HCT116 (cell line): ENCODE data around the gene ZFP57. TPM values are rescaled to one million over a fixed set of nuclear protein-coding genes. Genes with fewer than 3 reads are reported as not detected.

Source experiments
- ATAC-seq: fragments of 200-7000 bp; cut with Tn5 transposase; 2 replicates; pipeline ENCODE4 v1.9.1; 2020; ENCODE audit warnings: mild to moderate bottlenecking, moderate library complexity
- BruUV-seq: library from RNA; stranded (reverse); fragments of 400-500 nt; replicated peaks from 2 replicates; lab custom pipeline; 2021; lab: Mats Ljungman, UMichigan
- CTCF ChIA-PET: fragments of 300-600 bp; sonication (Branson Sonifier 250); formaldehyde crosslinking; loops from one replicate; lab custom pipeline; 2021; ENCODE audit warnings: antibody characterized with exemption; lab: Charles Lee
- POLR2A ChIA-PET: fragments of 300-600, 350-600 bp; sonication (Branson Sonifier 250); formaldehyde crosslinking; loops from one replicate; lab custom pipeline; 2021; ENCODE audit warnings: antibody characterized with exemption; lab: Charles Lee
- RAD21 ChIA-PET, 2 experiments: fragments of 300-600 bp; sonication (Branson Sonifier 250); formaldehyde crosslinking; loops; one replicate each; lab custom pipeline; 2023; ENCODE audit warnings: low total read pairs in 2 of 2; ENCODE audit not compliant: uncharacterized antibody in 2 of 2, unreplicated experiment in 2 of 2, low non-redundant PET in 1 of 2; lab: Charles Lee
- DNase-seq: peaks from one replicate; pipeline ENCODE4 v3.0.0-alpha.2; 2010; ENCODE audit warnings: low read depth, low spot score
- H2AFZ ChIP-seq: fragments of 200-600 bp; shearing (Covaris generic), sonication (generic); 2 replicates; pipeline ENCODE4 v1.6.1; 2017; ENCODE audit warnings: low read depth, mixed run types, mixed read lengths, antibody characterized with exemption, low read length; ENCODE audit not compliant: poor library complexity, severe bottlenecking
- H3K27ac ChIP-seq: 2 replicates; pipeline ENCODE4 v1.5.1; 2012; ENCODE audit warnings: low read depth, low read length
- H3K27me3 ChIP-seq: fragments of 200-600 bp; sonication (generic); 2 replicates; pipeline ENCODE4 v1.6.1; 2016; ENCODE audit warnings: mixed run types, low read length, mixed read lengths; ENCODE audit not compliant: insufficient read depth
- H3K36me3 ChIP-seq, 2 experiments: fragments of 200-500 bp in 1 of 2; fragments of 200-600 bp in 1 of 2; sonication (Bioruptor generic) in 1 of 2; sonication (generic) in 1 of 2; 2 replicates each; pipeline versions ENCODE4 v1.5.1 to v1.6.1; 2014 to 2016; ENCODE audit warnings: low read length in 2 of 2, inconsistent platforms in 1 of 2, mixed read lengths in 1 of 2, mixed run types in 1 of 2; ENCODE audit not compliant: insufficient read depth in 2 of 2, control insufficient read depth in 1 of 2
- H3K4me1 ChIP-seq, 2 experiments: fragments of 200-600 bp in 1 of 2; sonication (generic) in 1 of 2; 2 replicates each; pipeline versions ENCODE4 v1.5.1 to v1.6.1; 2012 to 2017; ENCODE audit warnings: low read length in 2 of 2, inconsistent platforms in 1 of 2, mild to moderate bottlenecking in 1 of 2, mixed read lengths in 1 of 2, mixed run types in 1 of 2, moderate library complexity in 1 of 2; ENCODE audit not compliant: insufficient read depth in 2 of 2, control insufficient read depth in 1 of 2
- H3K4me2 ChIP-seq: fragments of 200-600 bp; sonication (generic); 2 replicates; pipeline ENCODE4 v1.6.1; 2017; ENCODE audit warnings: mixed run types, low read length, mixed read lengths
- H3K4me3 ChIP-seq, 2 experiments: fragments of 200-600 bp in 1 of 2; sonication (generic) in 1 of 2; replicated peaks in 1 of 2; 2 replicates each; pipeline ENCODE4 v1.5.1; 2011 to 2016; ENCODE audit warnings: low read length in 2 of 2, control low read depth in 1 of 2, low read depth in 1 of 2, mild to moderate bottlenecking in 1 of 2, mixed read lengths in 1 of 2, mixed run types in 1 of 2
- H3K79me2 ChIP-seq: fragments of 200-600 bp; sonication (generic); 2 replicates; pipeline ENCODE4 v1.6.1; 2017; ENCODE audit warnings: mild to moderate bottlenecking, mixed run types, low read length, moderate library complexity, mixed read lengths; ENCODE audit not compliant: insufficient read depth
- H3K9ac ChIP-seq: fragments of 200-600 bp; sonication (generic); 2 replicates; pipeline ENCODE4 v1.6.1; 2016; ENCODE audit warnings: low read length, mixed read lengths
- H3K9me2 ChIP-seq: fragments of 200-600 bp; sonication (generic), shearing (Covaris generic); 2 replicates; pipeline ENCODE4 v1.6.1; 2017; ENCODE audit warnings: mixed run types, mild to moderate bottlenecking, moderate library complexity; ENCODE audit not compliant: insufficient read depth
- H3K9me3 ChIP-seq, 2 experiments: fragments of 200-500 bp in 1 of 2; fragments of 200-600 bp in 1 of 2; sonication (Bioruptor generic) in 1 of 2; sonication (generic) in 1 of 2; 2 replicates each; pipeline ENCODE4 v1.6.1; 2014 to 2017; ENCODE audit warnings: low read length in 2 of 2, mixed read lengths in 2 of 2, inconsistent platforms in 1 of 2, low read depth in 1 of 2, mild to moderate bottlenecking in 1 of 2, mixed run types in 1 of 2, moderate library complexity in 1 of 2; ENCODE audit not compliant: control insufficient read depth in 1 of 2, insufficient read depth in 1 of 2
- H4K20me1 ChIP-seq: fragments of 200-600 bp; sonication (generic), shearing (Covaris generic); 2 replicates; pipeline ENCODE4 v1.6.1; 2017; ENCODE audit warnings: mixed run types, mild to moderate bottlenecking, moderate library complexity; ENCODE audit not compliant: insufficient read depth
- CEBPB ChIP-seq: IDR thresholded peaks from 2 replicates; pipeline ENCODE4 v1.6.1; 2012; ENCODE audit warnings: low read depth
- EGR1 ChIP-seq: IDR thresholded peaks from 2 replicates; pipeline ENCODE4 v1.6.1; 2012; ENCODE audit warnings: low read depth
- EZH2 ChIP-seq: fragments of 200-600 bp; sonication (generic); IDR thresholded peaks from 2 replicates; pipeline ENCODE4 v1.6.1; 2017; ENCODE audit warnings: antibody characterized with exemption, mixed run types
- JUND ChIP-seq: IDR thresholded peaks from 2 replicates; pipeline ENCODE4 v1.6.1; 2012
- SIN3A ChIP-seq: IDR thresholded peaks from 2 replicates; pipeline ENCODE4 v1.6.1; 2012; ENCODE audit warnings: low read depth
- SP1 ChIP-seq: IDR thresholded peaks from 2 replicates; pipeline ENCODE4 v1.6.1; 2012; ENCODE audit warnings: low read depth
- TCF7L2 ChIP-seq: IDR thresholded peaks from 2 replicates; pipeline ENCODE4 v1.7.0; 2011; ENCODE audit warnings: borderline replicate concordance, inconsistent platforms; ENCODE audit not compliant: insufficient read depth, insufficient read length; ENCODE audit errors: extremely low read depth
- ZFX ChIP-seq: fragments of 450-650 bp; IDR thresholded peaks from 2 replicates; pipeline ENCODE4 v1.6.1; 2017
- ZNF274 ChIP-seq: fragments of 200-500 bp; sonication (Bioruptor generic); IDR thresholded peaks from 2 replicates; pipeline ENCODE4 v1.6.1; 2014; ENCODE audit warnings: mild to moderate bottlenecking, low read depth, low read length, inconsistent platforms
- intact Hi-C: fragments of 100-400 bp; cut with micrococcal nuclease; formaldehyde crosslinking; loops from 2 replicates; pipeline ENCODE4 v1.10.0; 2022
- total RNA-seq: library from RNA; stranded (reverse); gene quantifications from one replicate; pipeline ENCODE4 v1.2.1, GENCODE V29; 2021; ENCODE audit not compliant: unreplicated experiment

ZFP57 gene
- total RNA-seq, 1 experiment from 2014 or later = not detected

GRCh38 chr6:29724937-29725869, 44.3 kb upstream of the ZFP57 start:
- peaks cover 0 to 3% of the 10 kb centered on the region in 2 experiments; a peak in 1 of 4 replicates for H3K36me3 ChIP-seq
- no TSS peak for BruUV-seq
- no peak for TF ChIP-seq EZH2
- TF ChIP-seq SP1 = no peak
- no peak for TF ChIP-seq SIN3A
- no peak for TF ChIP-seq EGR1
- TF ChIP-seq, all 23 proteins: peak for 0
- Histone ChIP-seq H3K4me2 (no peak overlapping the region), H3K27me3 (no peaks in the 10 kb centered on the region), H4K20me1 (no peaks in the 10 kb centered on the region), H3K4me1 (peaks cover 0 to 9% of the 10 kb centered on the region in 2 experiments; a peak in 1 of 4 replicates), H3K9ac (no peak overlapping the region), H2AFZ (no peak overlapping the region), H3K9me3 (no peaks in the 10 kb centered on the region), H3K27ac (no peak overlapping the region), H3K9me2 (no peaks in the 10 kb centered on the region), H3K79me2 (no peaks in the 10 kb centered on the region), H3K4me3 (no peak overlapping the region)
- ChIA-PET CTCF (interaction anchor here (1.2 kb wide), 1 partner anchor 13 kb away, joined by 6 read pairs; no protein-coding TSS in a partner anchor), POLR2A (no interaction called here), RAD21 (no interaction called here)
- DNase-seq (no peak), ATAC-seq (no peak)
- intact Hi-C loops = no loop called here

- Histone ChIP-seq H3K9me2 (no peaks in the 10 kb centered on the region), H2AFZ (peak overlapping the region; percentile 97), H3K4me2 (peak overlapping the region; percentile 96), H3K36me3 (peaks cover 0 to 3% of the 10 kb centered on the region in 2 experiments; a peak in 1 of 4 replicates), H3K4me1 (peaks cover 0 to 9% of the 10 kb centered on the region in 2 experiments; a peak in 1 of 4 replicates), H3K27ac (peak overlapping the region; percentile 59; the same call in 1 of the 2 replicates), H3K79me2 (no peaks in the 10 kb centered on the region), H3K9me3 (no peaks in the 10 kb centered on the region), H3K4me3 (peak overlapping the region; percentile 73 to 77), H3K9ac (peak overlapping the region; percentile 72), H4K20me1 (no peaks in the 10 kb centered on the region), H3K27me3 (no peaks in the 10 kb centered on the region)
- intact Hi-C loops = no loop called here
- DNase-seq (no peak), ATAC-seq (peak; percentile 56)
- ChIA-PET CTCF (no interaction called here), POLR2A (no interaction called here), RAD21 (no interaction called here)
- no peak for TF ChIP-seq ZNF274
- TF ChIP-seq JUND = no peak
- TF ChIP-seq EGR1 = 0 out of 2 replicates have a peak, but pooled peaks have one; percentile 15
- TF ChIP-seq TCF7L2 = no peak
- no peak; the same call in 1 of the 2 replicates for TF ChIP-seq ZFX
- no peak for TF ChIP-seq CEBPB
- TSS peak; percentile 60 for BruUV-seq
Observed at GRCh38 chr6:29723666-29724588, 43.0 kb upstream of the ZFP57 start.
